D341Med (cell line): Measurements from ENCODE around the gene ABCA12.
"Not testable (repeated sequence)": the region's sequence is repeated elsewhere in the genome, so short reads cannot be mapped to it uniquely, and the experiment has no call there.

Experiments
- DNase-seq: peaks from one replicate; pipeline ENCODE4 v3.0.0; 2012; ENCODE audit warnings: low spot score

Gene ABCA12

GRCh38 chr2:215138479-215138878, at the start of gene ABCA12:
Gene ABCA12, minus strand, starts transcription at chr2:215138626. Its CDS starts 418 bp downstream, at chr2:215138208.
- no peak for DNase-seq

- no peak for DNase-seq
These were observed 49.7 kb upstream of the ABCA12 start for GRCh38 chr2:215188078-215188477.

- DNase-seq, result no peak
These were observed 47.6 kb upstream of the ABCA12 start for GRCh38 chr2:215186021-215186420.

GRCh38 chr2:215178121-215178520, 39.7 kb upstream of the ABCA12 start:
- no peak for DNase-seq

GRCh38 chr2:215171796-215172195, 33.4 kb upstream of the ABCA12 start:
- no peak for DNase-seq

GRCh38 chr2:215171151-215171550, 32.7 kb upstream of the ABCA12 start:
- no peak for DNase-seq

GRCh38 chr2:215166505-215166904, 28.1 kb upstream of the ABCA12 start:
- not testable (repeated sequence) for DNase-seq

- DNase-seq, result not testable (repeated sequence)
These were observed 24.9 kb upstream of the ABCA12 start for GRCh38 chr2:215163319-215163718.

- DNase-seq, result no peak
These were observed 22.9 kb upstream of the ABCA12 start for GRCh38 chr2:215161301-215161829.

- no peak for DNase-seq
These were observed 21.7 kb upstream of the ABCA12 start for GRCh38 chr2:215160081-215160480.

- no peak for DNase-seq
These were observed 18.0 kb upstream of the ABCA12 start for GRCh38 chr2:215156453-215156852.

GRCh38 chr2:215149894-215150293, 11.5 kb upstream of the ABCA12 start:
- no peak for DNase-seq

GRCh38 chr2:215149486-215149885, 11.1 kb upstream of the ABCA12 start:
- DNase-seq, result no peak

GRCh38 chr2:215149060-215149459, 10.6 kb upstream of the ABCA12 start:
- no peak for DNase-seq

GRCh38 chr2:215145611-215146010, 7.2 kb upstream of the ABCA12 start:
- DNase-seq, result no peak

GRCh38 chr2:215144106-215144875, 5.9 kb upstream of the ABCA12 start:
- no peak for DNase-seq

GRCh38 chr2:215143458-215143857, 5.0 kb upstream of the ABCA12 start:
- DNase-seq, result no peak

- no peak for DNase-seq
These were observed 3.3 kb upstream of the ABCA12 start for GRCh38 chr2:215141706-215142105.

GRCh38 chr2:215140166-215140707, 1.8 kb upstream of the ABCA12 start:
- no peak for DNase-seq

- no peak for DNase-seq
These were observed 585 bp downstream of the ABCA12 start for GRCh38 chr2:215137741-215138340.

- DNase-seq, result no peak
These were observed 1.1 kb downstream of the ABCA12 start for GRCh38 chr2:215137329-215137686.

GRCh38 chr2:215136669-215137328, 1.6 kb downstream of the ABCA12 start:
- DNase-seq, result no peak

- DNase-seq, result no peak
These were observed 18.0 kb downstream of the ABCA12 start for GRCh38 chr2:215120401-215120800.
